GM23248 (cell line): ENCODE results near the gene ADO.

ENCODE experiments used
- EZH2 ChIP-seq: fragments of 200-600 bp; sonication (generic); IDR thresholded peaks from 2 replicates; pipeline ENCODE4 v1.6.1; 2018; ENCODE audit warnings: antibody characterized with exemption, mild to moderate bottlenecking; ENCODE audit not compliant: insufficient read depth, poor library complexity, severe bottlenecking
- EZH2phosphoT487 ChIP-seq: fragments of 200-600 bp; sonication (generic); IDR thresholded peaks from 2 replicates; pipeline ENCODE4 v1.6.1; 2018; ENCODE audit warnings: antibody characterized with exemption, moderate library complexity, mild to moderate bottlenecking, low read depth; ENCODE audit not compliant: insufficient read depth

- TF ChIP-seq EZH2phosphoT487 (no peak), EZH2 (no peak)
These were observed 42.9 kb downstream of the ADO start for GRCh38 chr10:62847433-62847832.
